SK-N-MC (cell line): Measurements from ENCODE around the gene MKLN1.

Experiments used
- EZH2 ChIP-seq: fragments of 200-600 bp; sonication (generic); IDR thresholded peaks from one replicate; pipeline ENCODE4 v1.6.1; 2017; ENCODE audit warnings: antibody characterized with exemption
- FOXP2 ChIP-seq: optimal IDR thresholded peaks from 2 replicates; pipeline ENCODE3; 2011; ENCODE audit warnings: mild to moderate bottlenecking, moderate library complexity; ENCODE audit not compliant: insufficient read depth; ENCODE audit errors: extremely low read length, control extremely low read depth
- POLR2AphosphoS5 ChIP-seq: IDR thresholded peaks from 2 replicates; pipeline ENCODE4 v1.6.1; 2012; ENCODE audit warnings: mild to moderate bottlenecking, low read depth, low read length, borderline replicate concordance

- no peak for TF ChIP-seq POLR2AphosphoS5
- TF ChIP-seq EZH2 = no peak
- no peak for TF ChIP-seq FOXP2
These were observed 6.0 kb upstream of the MKLN1 start for GRCh38 chr7:131321656-131322055.
